D341Med (cell line): Measurements from ENCODE around the gene LIMA1.

ENCODE experiments used
- DNase-seq: peaks from one replicate; pipeline ENCODE4 v3.0.0; 2012; ENCODE audit warnings: low spot score

LIMA1 gene

GRCh38 chr12:50132505-50133135, 150.7 kb downstream of the LIMA1 start:
- peak; percentile 47 for DNase-seq

GRCh38 chr12:50129290-50129689, 154.0 kb downstream of the LIMA1 start:
- no peak for DNase-seq

GRCh38 chr12:50127546-50127945, 155.8 kb downstream of the LIMA1 start:
- DNase-seq = no peak
